ENCODE data around the gene HS3ST5.
"Not testable (repeated sequence)": the region's sequence is repeated elsewhere in the genome, so short reads cannot be mapped to it uniquely, and the experiment has no call there.

HS3ST5 gene

GRCh38 chr6:114084327-114084890, 258.4 kb downstream of the HS3ST5 start:
- no peak for DNase-seq

- DNase-seq: no peak
These were observed 259.6 kb downstream of the HS3ST5 start for GRCh38 chr6:114083251-114083650.

GRCh38 chr6:114081730-114082129, 261.1 kb downstream of the HS3ST5 start:
- no peak for DNase-seq

- no peak for DNase-seq
These were observed 261.8 kb downstream of the HS3ST5 start for GRCh38 chr6:114080891-114081510.

GRCh38 chr6:114080410-114080809, 262.4 kb downstream of the HS3ST5 start:
- not testable (repeated sequence) for DNase-seq

GRCh38 chr6:114075777-114076176, 267.0 kb downstream of the HS3ST5 start:
- DNase-seq: no peak

- DNase-seq: no peak
These were observed 267.5 kb downstream of the HS3ST5 start for GRCh38 chr6:114075300-114075699.

- no peak for DNase-seq
These were observed 274.1 kb downstream of the HS3ST5 start for GRCh38 chr6:114068771-114069170.

- no peak for DNase-seq
These were observed 274.7 kb downstream of the HS3ST5 start for GRCh38 chr6:114068116-114068515.

GRCh38 chr6:114064862-114065261, 278.0 kb downstream of the HS3ST5 start:
- no peak for DNase-seq

GRCh38 chr6:114063956-114064355, 278.9 kb downstream of the HS3ST5 start:
- DNase-seq: no peak

GRCh38 chr6:114062199-114062598, 280.6 kb downstream of the HS3ST5 start:
- DNase-seq: no peak

GRCh38 chr6:114061741-114062140, 281.1 kb downstream of the HS3ST5 start:
- no peak for DNase-seq

- DNase-seq: no peak
These were observed 281.7 kb downstream of the HS3ST5 start for GRCh38 chr6:114061116-114061515.

GRCh38 chr6:114058435-114058834, 284.4 kb downstream of the HS3ST5 start:
- DNase-seq: no peak

GRCh38 chr6:114055763-114056162, 287.1 kb downstream of the HS3ST5 start:
- no peak for DNase-seq

- no peak for DNase-seq
These were observed 287.5 kb downstream of the HS3ST5 start for GRCh38 chr6:114055349-114055748.

- DNase-seq: no peak
These were observed 289.0 kb downstream of the HS3ST5 start for GRCh38 chr6:114053791-114054190.

- no peak for DNase-seq
These were observed 290.7 kb downstream of the HS3ST5 start for GRCh38 chr6:114052141-114052540.

- DNase-seq: no peak
These were observed 291.8 kb downstream of the HS3ST5 start for GRCh38 chr6:114051031-114051430.

- no peak for DNase-seq
These were observed 293.4 kb downstream of the HS3ST5 start for GRCh38 chr6:114049367-114049966.

- not testable (repeated sequence) for DNase-seq
These were observed 298.3 kb downstream of the HS3ST5 start for GRCh38 chr6:114044566-114044965.

GRCh38 chr6:114042267-114043016, 300.4 kb downstream of the HS3ST5 start:
- no peak for DNase-seq

GRCh38 chr6:114040871-114041270, 302.0 kb downstream of the HS3ST5 start:
- no peak for DNase-seq
